Stimulated activated CD4-positive, alpha-beta T cell treated with anti-CD3 and anti-CD28 coated beads, Interleukin-15, amount 100 ng/mL, for 24 hours (primary cell): ENCODE data around the gene LTBP4.
"Not testable (repeated sequence)": the region's sequence is repeated elsewhere in the genome, so short reads cannot be mapped to it uniquely, and the experiment has no call there.

ENCODE experiments used
- DNase-seq: peaks from one replicate; pipeline ENCODE4 v3.0.0-alpha.2; 2020

LTBP4 gene, protein sequence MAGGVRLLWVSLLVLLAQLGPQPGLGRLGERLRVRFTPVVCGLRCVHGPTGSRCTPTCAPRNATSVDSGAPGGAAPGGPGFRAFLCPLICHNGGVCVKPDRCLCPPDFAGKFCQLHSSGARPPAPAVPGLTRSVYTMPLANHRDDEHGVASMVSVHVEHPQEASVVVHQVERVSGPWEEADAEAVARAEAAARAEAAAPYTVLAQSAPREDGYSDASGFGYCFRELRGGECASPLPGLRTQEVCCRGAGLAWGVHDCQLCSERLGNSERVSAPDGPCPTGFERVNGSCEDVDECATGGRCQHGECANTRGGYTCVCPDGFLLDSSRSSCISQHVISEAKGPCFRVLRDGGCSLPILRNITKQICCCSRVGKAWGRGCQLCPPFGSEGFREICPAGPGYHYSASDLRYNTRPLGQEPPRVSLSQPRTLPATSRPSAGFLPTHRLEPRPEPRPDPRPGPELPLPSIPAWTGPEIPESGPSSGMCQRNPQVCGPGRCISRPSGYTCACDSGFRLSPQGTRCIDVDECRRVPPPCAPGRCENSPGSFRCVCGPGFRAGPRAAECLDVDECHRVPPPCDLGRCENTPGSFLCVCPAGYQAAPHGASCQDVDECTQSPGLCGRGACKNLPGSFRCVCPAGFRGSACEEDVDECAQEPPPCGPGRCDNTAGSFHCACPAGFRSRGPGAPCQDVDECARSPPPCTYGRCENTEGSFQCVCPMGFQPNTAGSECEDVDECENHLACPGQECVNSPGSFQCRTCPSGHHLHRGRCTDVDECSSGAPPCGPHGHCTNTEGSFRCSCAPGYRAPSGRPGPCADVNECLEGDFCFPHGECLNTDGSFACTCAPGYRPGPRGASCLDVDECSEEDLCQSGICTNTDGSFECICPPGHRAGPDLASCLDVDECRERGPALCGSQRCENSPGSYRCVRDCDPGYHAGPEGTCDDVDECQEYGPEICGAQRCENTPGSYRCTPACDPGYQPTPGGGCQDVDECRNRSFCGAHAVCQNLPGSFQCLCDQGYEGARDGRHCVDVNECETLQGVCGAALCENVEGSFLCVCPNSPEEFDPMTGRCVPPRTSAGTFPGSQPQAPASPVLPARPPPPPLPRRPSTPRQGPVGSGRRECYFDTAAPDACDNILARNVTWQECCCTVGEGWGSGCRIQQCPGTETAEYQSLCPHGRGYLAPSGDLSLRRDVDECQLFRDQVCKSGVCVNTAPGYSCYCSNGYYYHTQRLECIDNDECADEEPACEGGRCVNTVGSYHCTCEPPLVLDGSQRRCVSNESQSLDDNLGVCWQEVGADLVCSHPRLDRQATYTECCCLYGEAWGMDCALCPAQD (N-terminal part only)

DNA sequence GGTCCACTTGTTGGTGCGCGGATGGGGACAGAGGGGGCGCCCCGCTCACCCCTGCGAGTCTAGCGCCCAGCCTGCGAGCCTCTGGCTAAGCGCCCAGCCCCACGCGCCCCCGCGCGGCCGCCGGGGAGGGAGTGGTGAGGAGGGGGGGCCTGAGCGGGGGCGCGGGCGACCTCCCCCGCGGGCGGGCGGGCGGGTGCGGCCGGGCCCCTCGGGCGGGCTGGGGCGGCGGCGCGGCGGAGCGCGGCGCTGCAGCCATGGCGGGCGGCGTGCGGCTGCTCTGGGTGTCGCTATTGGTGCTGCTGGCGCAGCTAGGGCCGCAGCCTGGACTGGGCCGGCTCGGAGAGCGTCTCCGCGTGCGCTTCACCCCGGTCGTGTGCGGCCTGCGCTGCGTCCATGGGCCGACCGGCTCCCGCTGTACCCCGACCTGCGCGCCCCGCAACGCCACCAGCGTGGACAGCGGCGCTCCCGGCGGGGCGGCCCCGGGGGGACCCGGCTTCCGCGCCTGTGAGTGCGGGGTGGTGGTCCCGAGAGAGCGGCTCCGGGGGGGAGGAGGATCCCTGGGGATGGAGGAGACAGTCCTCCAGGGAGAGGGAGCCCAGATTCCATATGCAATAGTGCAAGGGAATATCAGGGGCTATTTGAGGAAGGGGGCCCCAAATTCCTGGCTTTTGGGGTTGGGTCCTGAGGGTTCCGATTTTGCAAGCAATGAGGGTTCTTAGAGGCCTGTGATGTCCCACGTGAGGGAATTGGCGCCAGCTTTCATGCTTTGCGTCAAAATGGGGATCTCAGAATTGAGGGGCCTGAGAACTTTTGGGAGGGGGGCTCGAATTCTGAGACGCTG is at the start of gene LTBP4:
Gene LTBP4 (plus strand): TSS at position 236 of the 841 bp plus-strand sequence. CDS start 19 bp downstream, at position 255.
- DNase-seq, result peak; percentile 46

DNA sequence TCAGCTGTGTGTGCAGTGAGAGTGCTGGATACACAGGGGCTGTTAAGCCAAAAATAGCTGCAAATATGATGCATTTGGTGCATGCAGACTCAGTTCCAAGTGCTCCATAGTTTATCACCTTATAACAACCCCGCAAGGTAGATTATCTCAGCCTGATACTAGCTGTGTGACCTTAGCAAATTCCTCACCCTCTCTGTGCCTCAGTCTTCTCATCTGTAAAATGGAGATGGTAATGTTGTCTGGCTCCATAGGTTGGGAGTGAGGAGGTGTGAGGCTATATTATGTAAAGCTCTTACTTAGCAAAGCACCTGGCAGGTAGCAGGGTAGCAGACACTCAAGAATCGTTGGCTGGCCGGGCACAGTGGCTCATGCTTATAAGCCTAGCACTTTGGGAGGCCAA is 48.3 kb upstream of the LTBP4 start:
- DNase-seq, result no peak

DNA sequence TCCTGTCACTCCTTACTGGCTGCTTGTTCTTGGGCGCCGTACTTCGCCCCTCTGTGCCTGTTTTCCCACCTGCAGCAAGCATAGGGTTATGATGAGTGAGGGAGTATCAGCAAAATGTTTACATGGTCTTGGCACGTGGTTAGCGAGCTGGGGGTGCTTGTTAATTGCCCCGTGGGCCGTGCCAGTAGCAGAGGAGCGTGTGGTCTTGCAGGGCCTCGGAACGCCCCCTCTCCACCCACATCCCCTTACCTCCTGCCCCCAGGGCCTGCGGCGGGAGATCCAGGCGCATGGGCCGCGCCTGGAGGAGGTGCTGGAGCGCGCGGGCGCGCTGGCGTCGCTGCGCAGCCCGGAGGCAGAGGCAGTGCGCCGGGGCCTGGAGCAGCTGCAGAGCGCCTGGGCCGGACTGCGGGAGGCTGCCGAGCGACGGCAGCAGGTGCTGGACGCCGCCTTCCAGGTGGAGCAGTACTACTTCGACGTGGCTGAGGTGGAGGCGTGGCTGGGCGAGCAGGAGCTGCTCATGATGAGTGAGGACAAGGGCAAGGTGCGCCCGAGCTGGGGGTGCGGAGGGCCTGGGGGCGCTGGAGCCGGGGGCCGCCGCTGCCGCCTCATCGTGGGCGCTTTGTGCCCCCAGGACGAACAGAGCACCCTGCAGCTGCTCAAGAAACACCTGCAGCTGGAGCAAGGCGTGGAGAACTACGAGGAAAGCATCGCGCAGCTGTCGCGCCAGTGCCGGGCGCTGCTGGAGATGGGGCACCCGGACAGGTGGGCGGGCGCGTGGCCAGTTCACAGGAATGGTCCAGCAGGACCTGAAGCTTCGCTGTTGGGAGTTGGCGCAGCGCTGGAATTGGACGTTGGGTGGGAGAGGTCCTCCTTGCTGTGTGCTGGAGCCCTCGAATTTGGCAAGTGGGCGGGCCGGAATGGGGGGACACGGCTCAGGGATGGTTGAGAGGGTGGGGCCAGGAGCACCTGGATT is 47.0 kb upstream of the LTBP4 start:
- no peak for DNase-seq

DNA sequence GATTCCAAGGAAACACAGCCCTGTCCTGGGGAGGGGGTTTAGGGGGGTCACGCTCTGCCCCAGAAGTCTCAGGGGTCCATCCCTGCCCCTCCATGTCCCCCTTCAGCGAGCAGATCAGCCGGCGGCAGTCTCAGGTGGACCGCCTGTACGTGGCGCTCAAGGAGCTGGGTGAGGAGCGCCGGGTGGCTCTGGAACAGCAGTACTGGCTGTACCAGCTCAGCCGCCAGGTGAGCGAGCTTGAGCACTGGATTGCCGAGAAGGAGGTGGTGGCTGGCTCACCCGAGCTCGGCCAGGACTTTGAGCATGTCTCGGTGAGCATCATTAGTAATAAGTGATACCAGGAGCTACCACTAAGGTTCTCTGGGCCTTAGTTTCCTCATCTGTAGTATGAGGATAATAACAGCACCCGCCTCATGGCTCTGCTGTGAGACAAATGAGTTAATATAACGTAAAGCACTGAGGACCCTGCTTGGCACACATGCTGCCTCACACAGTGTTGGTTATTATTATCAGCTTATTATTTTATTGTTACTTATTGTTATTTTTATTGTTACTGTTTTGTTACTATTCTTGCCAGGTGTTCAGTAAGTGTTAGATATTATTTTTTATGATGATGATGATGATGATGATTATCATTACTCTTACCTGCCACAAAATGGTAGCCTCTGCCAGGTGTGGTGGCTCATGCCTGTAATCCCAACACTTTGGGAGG is 45.0 kb upstream of the LTBP4 start:
- DNase-seq, result no peak

DNA sequence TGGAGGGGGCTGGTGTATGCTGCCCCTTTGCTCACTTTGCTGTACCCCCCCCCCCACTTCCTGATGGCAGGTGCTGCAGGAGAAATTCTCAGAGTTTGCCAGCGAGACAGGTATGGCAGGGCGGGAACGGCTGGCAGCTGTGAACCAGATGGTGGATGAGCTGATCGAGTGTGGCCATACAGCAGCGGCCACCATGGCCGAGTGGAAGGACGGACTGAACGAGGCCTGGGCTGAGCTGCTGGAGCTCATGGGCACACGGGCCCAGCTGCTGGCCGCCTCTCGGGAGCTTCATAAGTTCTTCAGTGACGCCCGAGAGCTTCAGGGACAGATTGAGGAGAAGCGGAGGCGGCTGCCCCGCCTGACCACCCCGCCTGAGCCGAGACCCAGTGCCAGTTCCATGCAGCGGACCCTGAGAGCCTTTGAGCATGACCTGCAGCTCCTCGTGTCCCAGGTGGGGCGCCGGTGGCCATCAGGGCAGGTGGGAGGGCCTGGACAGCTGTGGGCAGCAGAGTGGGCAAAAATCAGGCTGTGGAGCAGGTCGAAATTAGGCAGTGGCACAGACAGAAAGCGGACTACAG is 44.1 kb upstream of the LTBP4 start:
- DNase-seq, result no peak

DNA sequence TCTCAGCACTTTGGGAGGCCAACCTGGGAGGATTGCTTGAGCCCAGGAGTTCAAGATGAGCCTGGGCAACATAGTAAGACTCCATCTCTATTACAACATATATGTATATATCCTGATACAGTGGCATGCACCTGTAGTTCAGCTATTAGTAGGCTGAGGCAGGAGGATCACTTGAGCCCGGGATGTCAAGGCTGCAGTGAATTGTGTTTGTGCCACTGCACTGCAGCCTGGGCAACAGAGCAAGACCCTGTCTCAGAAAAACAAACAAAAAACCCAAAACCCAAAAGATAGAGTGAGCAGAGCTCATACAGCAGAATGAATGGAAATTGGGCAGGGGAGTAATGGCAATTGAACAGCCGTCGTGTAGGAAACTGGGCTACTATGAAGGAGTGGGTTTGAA is 41.8 kb upstream of the LTBP4 start:
- no peak for DNase-seq

DNA sequence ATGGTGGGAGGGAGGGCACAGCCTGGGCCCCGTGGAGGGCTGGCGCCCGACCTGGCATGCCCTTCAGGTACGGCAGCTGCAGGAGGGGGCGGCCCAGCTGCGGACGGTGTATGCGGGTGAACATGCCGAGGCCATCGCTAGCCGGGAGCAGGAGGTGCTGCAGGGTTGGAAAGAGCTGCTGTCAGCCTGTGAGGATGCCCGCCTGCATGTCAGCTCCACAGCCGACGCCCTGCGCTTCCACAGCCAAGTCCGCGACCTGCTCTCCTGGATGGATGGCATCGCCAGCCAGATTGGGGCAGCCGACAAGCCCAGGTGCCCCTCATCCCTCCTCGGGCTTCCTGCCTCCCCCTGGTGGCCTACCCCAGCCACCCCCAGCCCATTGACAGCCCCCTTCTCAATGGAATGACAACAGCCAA is 41.1 kb upstream of the LTBP4 start:
- no peak for DNase-seq

DNA sequence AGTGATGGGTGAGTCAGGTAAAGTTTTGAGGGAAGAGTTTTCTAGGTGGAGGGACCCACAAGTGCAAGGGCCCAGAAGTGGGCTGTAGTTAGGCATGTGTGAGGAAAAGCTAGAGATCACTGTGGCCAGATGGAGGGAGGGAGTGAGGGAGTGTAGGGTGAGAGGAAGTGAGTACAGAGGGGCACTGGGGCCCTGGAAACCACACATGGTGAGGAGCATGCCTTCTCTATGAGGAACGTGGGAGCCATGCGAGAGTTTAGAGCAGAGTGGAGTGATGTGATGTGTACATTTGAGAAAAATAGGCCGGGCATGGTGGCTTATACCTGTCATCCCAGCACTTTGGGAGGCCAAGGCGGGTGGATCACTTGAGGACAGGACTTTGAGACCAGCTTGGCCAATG is 39.2 kb upstream of the LTBP4 start:
- DNase-seq, result no peak

DNA sequence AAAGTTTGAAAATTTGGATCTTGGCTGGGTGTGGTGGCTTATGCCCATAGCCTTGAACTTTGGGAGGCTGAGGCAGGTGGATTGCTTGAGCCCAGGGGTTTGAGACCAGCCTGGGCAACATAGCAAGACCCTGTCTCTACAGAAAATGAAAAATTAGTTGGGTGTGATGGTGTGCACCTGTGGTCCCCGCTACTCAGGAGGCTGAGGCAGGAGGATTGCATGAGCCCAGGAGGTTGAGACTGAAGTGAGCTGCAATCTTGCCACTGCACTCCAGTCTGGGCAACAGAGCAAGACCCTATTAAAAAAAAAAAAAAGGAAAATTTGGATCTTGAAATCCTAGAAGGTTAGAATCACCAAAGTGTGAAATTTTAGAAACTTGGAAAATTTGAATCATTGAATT is 36.6 kb upstream of the LTBP4 start:
- not testable (repeated sequence) for DNase-seq

DNA sequence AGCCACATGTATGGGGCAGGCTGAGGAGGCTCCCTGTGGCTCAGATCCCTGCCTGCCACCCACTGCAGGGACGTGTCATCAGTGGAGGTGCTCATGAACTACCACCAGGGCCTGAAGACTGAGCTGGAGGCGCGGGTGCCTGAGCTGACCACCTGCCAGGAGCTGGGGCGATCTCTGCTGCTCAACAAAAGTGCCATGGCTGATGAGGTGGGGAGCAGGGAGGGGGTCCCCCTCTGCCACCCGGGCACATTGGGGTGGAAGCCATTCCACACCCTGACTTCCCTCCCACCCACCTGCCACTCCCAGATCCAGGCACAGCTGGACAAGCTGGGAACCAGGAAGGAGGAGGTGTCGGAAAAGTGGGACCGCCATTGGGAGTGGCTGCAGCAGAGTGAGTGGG is 35.8 kb upstream of the LTBP4 start:
- DNase-seq, result no peak

DNA sequence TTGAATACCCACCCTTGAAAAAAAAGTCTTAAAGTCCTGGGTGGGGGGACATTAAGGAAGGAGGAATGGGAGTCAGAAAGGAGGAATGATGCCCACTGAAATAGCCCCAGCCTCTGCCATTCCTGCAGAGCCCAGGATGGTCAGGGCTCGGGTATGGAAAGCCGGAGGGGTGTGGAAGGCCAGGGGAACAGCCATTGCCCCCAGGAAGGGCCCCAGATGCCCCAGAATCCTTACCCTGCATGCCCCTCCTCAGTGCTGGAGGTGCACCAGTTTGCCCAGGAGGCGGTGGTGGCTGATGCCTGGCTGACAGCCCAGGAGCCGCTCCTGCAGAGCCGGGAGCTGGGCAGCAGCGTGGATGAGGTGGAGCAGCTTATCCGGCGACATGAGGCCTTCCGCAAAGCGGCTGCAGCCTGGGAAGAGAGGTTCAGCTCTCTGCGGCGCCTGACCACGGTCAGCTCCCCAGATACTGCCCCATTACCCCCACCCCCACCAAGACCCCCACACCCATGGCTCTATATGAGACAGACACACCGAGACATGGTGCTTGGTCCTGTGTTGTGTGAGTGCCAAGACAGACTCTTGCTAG is 35.2 kb upstream of the LTBP4 start:
- no peak for DNase-seq

DNA sequence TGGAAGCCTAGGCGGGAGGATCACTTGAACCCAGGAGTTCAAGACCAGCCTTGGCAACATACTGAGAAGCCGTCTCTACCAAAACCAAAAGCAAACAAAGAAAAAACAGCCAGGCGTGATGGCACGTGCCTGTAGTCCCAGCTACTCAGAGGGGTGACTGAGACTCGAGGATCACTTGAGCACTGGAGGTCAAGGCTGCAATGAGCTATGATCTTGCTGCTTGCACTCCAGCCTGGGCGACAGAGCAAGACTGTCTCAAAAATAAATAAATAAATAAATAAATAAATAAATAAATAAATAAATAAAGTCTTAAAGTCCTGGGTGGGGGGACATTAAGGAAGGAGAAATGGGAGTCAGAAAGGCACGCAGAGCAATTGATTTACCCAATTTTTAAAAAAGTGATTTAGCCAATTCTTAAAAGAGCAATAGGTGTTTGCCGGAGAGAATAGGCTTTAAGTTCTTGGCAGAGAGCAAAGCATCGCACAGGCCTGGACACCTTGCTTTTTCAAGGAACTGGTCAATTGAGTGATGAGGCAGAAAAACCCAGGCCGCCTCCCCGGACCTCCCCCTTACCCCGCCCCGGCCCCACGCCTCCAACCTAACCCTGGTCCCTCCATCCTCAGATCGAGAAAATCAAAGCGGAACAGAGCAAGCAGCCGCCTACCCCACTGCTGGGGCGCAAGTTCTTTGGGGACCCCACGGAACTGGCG is 34.0 kb upstream of the LTBP4 start:
- no peak for DNase-seq

DNA sequence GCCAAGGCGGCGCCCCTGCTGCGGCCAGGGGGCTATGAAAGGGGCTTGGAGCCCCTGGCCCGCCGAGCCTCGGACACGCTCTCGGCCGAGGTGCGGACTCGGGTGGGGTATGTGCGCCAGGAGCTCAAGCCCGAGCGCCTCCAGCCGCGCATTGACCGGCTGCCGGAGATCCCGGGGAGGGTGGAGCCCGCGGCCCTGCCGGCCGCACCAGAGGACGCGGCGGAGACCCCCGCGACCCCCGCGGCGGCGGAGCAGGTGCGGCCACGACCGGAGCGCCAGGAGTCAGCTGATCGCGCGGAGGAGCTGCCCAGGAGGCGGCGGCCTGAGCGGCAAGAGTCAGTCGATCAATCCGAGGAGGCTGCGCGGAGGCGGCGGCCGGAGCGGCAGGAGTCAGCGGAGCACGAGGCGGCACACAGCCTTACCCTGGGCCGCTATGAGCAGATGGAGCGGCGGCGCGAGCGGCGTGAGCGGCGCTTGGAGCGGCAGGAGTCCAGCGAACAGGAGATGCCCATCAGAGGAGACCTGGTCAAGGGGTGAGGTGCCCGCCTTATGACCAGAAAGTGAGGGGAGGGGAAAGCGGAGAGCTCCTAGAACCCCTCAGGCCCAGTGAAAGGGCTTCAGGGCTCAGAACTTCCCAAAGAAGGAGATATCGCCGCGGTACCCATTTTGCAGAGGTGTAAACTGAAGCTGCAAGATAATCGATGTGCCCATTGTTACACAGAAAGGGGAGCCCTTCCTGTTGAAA is 33.2 kb upstream of the LTBP4 start:
- DNase-seq, result no peak

DNA sequence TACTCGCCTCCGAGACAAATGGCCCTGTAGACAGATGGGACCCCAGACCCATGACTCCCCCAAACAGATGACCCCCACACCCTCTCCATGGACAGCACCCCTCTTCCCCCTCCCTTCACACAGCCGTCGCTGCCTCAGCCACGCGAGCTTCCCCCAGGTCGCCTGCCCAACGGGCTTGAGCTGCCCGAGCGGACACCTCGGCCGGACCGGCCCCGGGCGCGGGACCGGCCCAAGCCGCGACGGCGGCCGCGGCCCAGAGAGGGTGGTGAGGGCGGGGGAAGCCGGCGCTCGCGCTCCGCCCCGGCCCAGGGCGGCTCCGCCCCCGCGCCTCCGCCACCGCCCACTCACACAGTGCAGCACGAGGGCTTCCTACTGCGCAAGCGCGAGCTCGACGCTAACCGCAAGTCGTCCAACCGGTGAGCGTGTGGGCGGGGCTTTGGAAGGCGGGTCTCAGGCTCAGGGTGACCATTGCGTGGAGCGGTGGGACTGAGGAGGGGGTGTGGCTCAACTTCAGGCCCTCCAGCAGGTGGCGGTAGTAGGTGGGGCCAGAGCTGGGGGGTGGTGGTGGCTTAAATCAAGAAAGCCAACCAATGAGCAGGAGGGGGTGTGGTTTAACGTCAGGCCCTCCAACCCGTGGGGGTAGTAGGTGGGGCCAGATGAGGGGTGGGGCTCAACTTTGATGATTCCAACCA is 30.7 kb upstream of the LTBP4 start:
- peak; percentile 97 for DNase-seq

DNA sequence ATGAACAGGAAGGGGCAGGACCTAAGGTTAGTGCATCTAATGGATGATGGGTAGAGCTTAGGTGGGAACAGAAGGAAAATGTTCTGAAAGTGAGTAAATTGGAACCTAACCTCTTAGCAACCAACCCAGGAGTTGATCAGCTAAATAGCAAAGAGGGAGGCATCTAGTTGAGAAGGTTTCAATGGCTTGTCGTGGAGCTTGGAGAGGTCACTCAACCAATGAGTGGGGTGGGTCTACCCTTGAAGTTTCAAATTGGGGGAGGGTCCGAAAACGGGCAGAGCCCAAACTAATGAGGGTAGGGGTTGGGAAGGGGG is 30.2 kb upstream of the LTBP4 start:
- DNase-seq, result no peak

DNA sequence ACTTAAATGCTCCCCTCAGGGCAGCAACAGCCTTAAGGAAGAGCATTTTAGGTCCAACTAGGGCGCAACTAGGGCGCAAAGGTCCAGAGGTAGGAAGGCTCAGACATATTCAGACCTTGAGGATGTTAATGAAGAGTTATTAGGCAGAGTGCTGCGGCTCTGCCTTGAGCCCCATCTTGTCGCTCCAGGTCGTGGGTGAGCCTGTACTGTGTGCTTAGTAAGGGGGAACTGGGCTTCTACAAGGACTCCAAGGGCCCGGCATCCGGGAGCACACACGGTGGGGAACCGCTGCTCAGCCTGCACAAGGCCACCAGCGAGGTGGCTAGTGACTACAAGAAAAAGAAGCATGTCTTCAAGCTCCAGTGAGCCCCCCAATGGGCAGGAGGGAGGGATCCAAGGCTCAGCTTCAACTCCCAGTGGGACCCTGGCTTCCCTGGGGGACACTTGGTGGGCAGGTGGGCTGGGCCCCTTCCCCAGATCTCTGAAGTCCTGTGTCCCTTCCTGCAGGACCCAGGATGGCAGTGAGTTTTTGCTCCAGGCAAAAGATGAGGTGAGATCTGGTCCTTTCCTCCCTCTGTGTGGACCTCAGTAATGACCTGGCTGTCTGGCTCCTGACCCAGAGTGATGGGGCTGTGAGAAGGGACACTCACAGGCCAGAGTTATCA is 29.2 kb upstream of the LTBP4 start:
- no peak for DNase-seq

DNA sequence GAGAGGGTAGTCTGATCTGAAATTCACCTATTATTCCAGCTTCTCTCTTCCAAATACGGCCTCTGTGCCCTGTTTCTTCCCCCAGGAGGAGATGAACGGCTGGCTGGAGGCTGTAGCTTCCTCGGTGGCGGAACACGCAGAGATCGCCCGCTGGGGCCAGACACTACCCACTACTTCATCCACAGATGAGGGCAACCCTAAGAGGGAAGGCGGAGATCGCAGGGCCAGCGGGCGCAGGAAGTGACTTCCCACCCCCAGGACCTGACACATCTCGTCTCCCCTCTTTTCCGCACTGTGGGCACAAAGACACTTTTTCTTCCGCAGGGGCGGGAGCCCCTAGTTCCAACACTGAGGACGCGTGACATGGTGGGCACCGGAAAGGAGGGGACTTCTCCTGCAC is 25.8 kb upstream of the LTBP4 start:
- no peak for DNase-seq
